Astrocyte of the spinal cord (primary cell): ENCODE measurements around the gene SDF2L1.
A peak's percentile ranks its signal among the peaks of the same experiment; 100 is the strongest.
"Not testable (repeated sequence)": the region's sequence is repeated elsewhere in the genome, so short reads cannot be mapped to it uniquely, and the experiment has no call there.

Source experiments
- DNase-seq: peaks from one replicate; pipeline ENCODE4 v3.0.0; 2011; ENCODE audit warnings: low read depth, low spot score
- H3K4me3 ChIP-seq: 2 replicates; pipeline ENCODE4 v1.5.1; 2011; ENCODE audit warnings: low read depth, mild to moderate bottlenecking, low read length, moderate library complexity
- in situ Hi-C: cut with HindIII; loops from 2 replicates; pipeline ENCODE4 v1.10.0; 2017; ENCODE audit warnings: low sequenced_read_pairs
- TF ChIP-seq, protein P1 (sequence below): IDR thresholded peaks from 2 replicates; pipeline ENCODE4 v1.5.1; 2012; ENCODE audit warnings: low read depth, mild to moderate bottlenecking, low read length, inconsistent platforms

The SDF2L1 gene

DNA sequence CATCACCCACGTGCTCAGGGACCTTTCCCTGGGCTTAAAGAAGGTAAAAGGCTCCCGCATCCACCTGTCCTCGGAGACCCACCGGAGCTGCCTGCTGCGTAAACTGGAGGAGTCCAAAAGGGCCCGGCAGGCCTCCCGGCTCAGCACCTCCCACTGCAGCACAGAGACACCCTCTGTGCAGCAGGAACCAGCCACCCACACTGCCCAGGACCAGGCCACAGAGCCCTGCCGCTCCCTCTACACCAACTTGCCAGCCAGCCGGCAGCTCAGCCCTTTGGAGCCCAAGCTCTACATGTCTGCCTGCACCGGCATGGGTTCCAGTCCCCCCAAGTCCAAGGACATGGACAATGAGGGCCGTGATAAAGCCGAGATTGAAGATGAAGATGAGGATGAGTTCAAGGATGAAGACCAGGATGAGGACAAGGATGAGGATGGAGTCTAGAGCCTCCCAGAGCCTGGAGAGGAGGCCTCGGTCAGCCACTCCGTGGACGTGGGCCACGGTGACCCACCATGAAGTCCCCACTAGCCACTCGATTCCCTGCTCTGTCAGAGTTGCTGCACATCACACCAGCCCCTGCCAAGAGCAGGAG, 5.4 kb upstream of the SDF2L1 start:
- no peak for DNase-seq
- in situ Hi-C loops, result no loop called here

DNA sequence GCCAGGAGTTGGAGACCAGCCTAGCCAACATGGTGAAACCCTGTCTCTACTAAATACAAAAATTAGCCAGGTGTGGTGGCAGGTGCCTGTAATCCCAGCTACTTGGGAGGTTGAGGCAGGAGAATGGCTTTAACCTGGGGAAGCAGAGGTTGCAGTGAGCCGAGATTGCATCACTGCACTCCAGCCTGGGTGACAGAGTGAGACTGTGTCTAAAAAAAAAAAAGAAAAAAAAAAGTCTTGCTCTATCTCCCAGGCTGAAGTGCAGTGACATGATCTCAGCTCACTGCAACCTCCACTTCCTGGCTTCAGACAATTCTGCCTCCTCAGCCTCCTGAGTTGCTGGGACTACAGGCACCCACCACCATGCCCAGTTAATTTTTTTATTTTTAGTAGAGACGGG, 4.7 kb upstream of the SDF2L1 start:
- DNase-seq, result not testable (repeated sequence)

More for the DNA sequence above, 5.4 kb upstream of the SDF2L1 start:
- no peak overlapping the region for H3K4me3 ChIP-seq
- TF ChIP-seq, protein P1, sequence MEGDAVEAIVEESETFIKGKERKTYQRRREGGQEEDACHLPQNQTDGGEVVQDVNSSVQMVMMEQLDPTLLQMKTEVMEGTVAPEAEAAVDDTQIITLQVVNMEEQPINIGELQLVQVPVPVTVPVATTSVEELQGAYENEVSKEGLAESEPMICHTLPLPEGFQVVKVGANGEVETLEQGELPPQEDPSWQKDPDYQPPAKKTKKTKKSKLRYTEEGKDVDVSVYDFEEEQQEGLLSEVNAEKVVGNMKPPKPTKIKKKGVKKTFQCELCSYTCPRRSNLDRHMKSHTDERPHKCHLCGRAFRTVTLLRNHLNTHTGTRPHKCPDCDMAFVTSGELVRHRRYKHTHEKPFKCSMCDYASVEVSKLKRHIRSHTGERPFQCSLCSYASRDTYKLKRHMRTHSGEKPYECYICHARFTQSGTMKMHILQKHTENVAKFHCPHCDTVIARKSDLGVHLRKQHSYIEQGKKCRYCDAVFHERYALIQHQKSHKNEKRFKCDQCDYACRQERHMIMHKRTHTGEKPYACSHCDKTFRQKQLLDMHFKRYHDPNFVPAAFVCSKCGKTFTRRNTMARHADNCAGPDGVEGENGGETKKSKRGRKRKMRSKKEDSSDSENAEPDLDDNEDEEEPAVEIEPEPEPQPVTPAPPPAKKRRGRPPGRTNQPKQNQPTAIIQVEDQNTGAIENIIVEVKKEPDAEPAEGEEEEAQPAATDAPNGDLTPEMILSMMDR, result no peak

GRCh38 chr22:21639359-21639758, 2.7 kb upstream of the SDF2L1 start:
- no peak overlapping the region for H3K4me3 ChIP-seq
- TF ChIP-seq, protein P1, result no peak
- in situ Hi-C loops, result no loop called here
- no peak for DNase-seq

More for the DNA sequence above, 4.7 kb upstream of the SDF2L1 start:
- in situ Hi-C loops, H3K4me3 ChIP-seq: not testable (repeated sequence)

DNA sequence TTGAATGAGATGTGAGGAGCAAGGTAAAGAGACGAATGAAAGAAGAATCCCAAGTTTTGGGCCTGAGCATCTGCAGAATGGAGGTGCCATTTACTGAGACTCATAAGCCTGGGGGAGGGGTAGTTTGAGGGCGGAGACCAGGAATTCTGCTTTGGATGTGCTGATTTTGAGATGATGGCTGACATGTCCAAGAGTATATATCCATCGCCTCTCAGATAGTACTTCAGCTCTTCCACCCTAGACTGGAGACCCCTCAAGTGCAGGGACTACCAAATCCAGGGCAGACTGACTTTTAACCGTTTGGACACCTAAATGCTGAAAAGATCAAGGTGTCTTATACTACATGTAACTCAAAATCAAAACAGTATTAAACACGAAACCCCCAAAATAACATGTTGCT, 1.3 kb upstream of the SDF2L1 start:
- no peak overlapping the region for H3K4me3 ChIP-seq
- DNase-seq, result no peak
- TF ChIP-seq, protein P1, result no peak
- in situ Hi-C loops, result no loop called here

DNA sequence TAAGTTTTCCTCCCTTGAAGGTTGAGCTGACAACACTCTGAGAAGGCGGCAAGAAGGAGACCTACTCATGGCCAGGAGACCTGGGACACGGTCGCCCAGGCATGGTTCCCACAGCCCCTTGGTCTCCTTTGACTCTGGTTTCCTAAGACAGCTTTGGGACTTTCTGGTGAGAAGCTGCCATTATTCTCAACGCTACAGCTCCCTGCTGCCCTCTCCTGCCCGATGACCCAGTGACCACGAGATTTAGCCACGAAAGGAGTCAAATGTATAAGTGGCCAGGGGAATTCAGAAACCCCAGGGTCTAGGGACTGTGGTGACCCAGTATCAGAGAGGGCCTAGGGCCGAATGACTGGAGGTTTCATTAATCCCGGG, 699 bp upstream of the SDF2L1 start:
- in situ Hi-C loops, result no loop called here
- DNase-seq, result peak; percentile 51
- peak overlapping the region; percentile 58 for H3K4me3 ChIP-seq
- TF ChIP-seq, protein P1, result peak; percentile 58

DNA sequence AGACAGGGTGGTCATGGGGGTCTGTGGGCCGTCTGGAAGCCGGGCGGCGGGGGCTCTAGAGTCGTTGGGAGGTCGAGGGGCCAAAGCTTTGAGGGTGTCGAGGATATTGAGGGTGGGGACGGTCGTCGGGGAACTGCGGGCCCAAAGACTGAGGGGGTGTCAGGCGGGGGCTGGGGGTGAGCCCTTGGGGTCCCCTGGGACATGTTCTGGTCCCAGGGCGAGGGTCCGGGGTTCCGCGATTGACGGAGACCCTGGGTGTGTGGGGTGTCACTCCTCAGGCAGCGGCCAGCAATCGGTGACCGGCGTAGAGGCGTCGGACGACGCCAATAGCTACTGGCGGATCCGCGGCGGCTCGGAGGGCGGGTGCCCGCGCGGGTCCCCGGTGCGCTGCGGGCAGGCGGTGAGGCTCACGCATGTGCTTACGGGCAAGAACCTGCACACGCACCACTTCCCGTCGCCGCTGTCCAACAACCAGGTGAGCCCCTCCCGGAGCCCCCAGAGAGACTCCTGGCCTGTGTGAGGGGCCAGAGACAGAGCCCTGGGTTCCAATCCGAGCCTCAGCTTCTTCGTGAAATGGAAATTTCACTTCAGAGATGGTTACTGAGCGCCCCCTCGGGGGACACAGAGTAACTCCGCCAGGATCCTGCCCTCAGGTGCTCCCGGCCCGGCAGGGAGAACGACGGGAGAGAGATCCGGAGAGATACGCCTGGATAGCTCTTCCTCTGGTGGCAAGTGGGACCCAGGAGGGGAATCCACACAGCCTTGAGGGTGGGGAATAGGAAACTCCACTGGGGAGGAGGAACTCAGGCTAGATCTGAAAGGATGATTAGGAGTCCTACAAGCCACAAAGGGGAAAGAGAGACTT, 714 bp downstream of the SDF2L1 start:
- in situ Hi-C loops, result no loop called here
- TF ChIP-seq, protein P1, result peak; percentile 79
- peak; percentile 50 for DNase-seq
- peak overlapping the region; percentile 79 for H3K4me3 ChIP-seq
